A549 (cell line): ENCODE results near the gene LDB1. TPM values are rescaled to one million over a fixed set of nuclear protein-coding genes. Genes with fewer than 3 reads are reported as not detected.
A peak's percentile ranks its signal among the peaks of the same experiment; 100 is the strongest.

ENCODE experiments used
- ATAC-seq, 2 experiments: fragments of 200-7000 bp in 1 of 2; fragments of >200 bp in 1 of 2; cut with Nextera tagmentation in 1 of 2; cut with Tn5 transposase in 1 of 2; 3 replicates each; pipeline versions ENCODE4 v1.8.0 to v1.9.1; 2018 to 2020; ENCODE audit warnings: mild to moderate bottlenecking in 1 of 2, moderate library complexity in 1 of 2
- CTCF ChIA-PET: fragments of 300-600 bp; sonication (Branson Sonifier 250); formaldehyde crosslinking; extraction: SDS; loops from one replicate; lab custom pipeline; 2021; ENCODE audit warnings: antibody characterized with exemption, inconsistent platforms; lab: Yijun Ruan, JAX
- POLR2A ChIA-PET: fragments of 350-600 bp; formaldehyde crosslinking; extraction: SDS; loops from one replicate; lab custom pipeline; 2021; ENCODE audit warnings: antibody characterized with exemption, inconsistent platforms; lab: Yijun Ruan, JAX
- DNase-seq, 2 experiments: peaks; one replicate each; pipeline versions ENCODE4 v3.0.0 to v3.0.0-alpha.2; 2011 to 2016; ENCODE audit warnings: low read depth in 1 of 2, low spot score in 1 of 2
- FAIRE-seq: peaks from 2 replicates; lab custom pipeline; 2011; peaks lifted over from hg19 to GRCh38; lab: Jason Lieb, UNC
- H3K27ac ChIP-seq, 2 experiments: fragments of >200 bp; sonication (Bioruptor Twin); formaldehyde crosslinking; 3 replicates each; pipeline ENCODE4 v1.5.1; 2016 to 2017
- H3K4me1 ChIP-seq: fragments of >200 bp; sonication (Bioruptor Twin); formaldehyde crosslinking; 3 replicates; pipeline ENCODE4 v1.6.1; 2016
- H3K4me2 ChIP-seq: fragments of >200 bp; sonication (Bioruptor Twin); formaldehyde crosslinking; 3 replicates; pipeline ENCODE4 v1.6.1; 2016
- H3K4me3 ChIP-seq: fragments of >200 bp; sonication (Bioruptor Twin); formaldehyde crosslinking; 3 replicates; pipeline ENCODE4 v1.5.1; 2016
- H3K9me3 ChIP-seq: fragments of >200 bp; sonication (Bioruptor Twin); formaldehyde crosslinking; 3 replicates; pipeline ENCODE4 v1.6.1; 2016
- BCL3 ChIP-seq: fragments of >200 bp; sonication (Bioruptor Twin); formaldehyde crosslinking; IDR thresholded peaks from 3 replicates; pipeline ENCODE4 v1.6.1; 2016
- CTCF ChIP-seq: fragments of >200 bp; sonication (Bioruptor Twin); formaldehyde crosslinking; IDR thresholded peaks from 3 replicates; pipeline ENCODE4 v1.5.1; 2016
- E2F6 ChIP-seq: IDR thresholded peaks from 2 replicates; pipeline ENCODE4 v1.6.1; 2012; ENCODE audit warnings: low read depth, borderline replicate concordance
- FOXS1 ChIP-seq: fragments of 250-450 bp; sonication (Bioruptor Pico); IDR thresholded peaks from 2 replicates; pipeline ENCODE4 v1.5.0; 2020; ENCODE audit warnings: mild to moderate bottlenecking, moderate library complexity
- MAFK ChIP-seq: fragments of 450-650 bp; IDR thresholded peaks from 2 replicates; pipeline ENCODE4 v1.6.1; 2014; ENCODE audit not compliant: partially characterized antibody
- MAX ChIP-seq: IDR thresholded peaks from 2 replicates; pipeline ENCODE4 v1.6.1; 2012
- MAZ ChIP-seq: fragments of 150-350 bp; IDR thresholded peaks from 2 replicates; pipeline ENCODE4 v1.6.1; 2014; ENCODE audit warnings: antibody characterized with exemption, low read depth, low read length, borderline replicate concordance
- NFE2L2 ChIP-seq: fragments of 150-350 bp; conservative IDR thresholded peaks from 2 replicates; pipeline ENCODE4 v1.6.1; 2014; ENCODE audit warnings: low read length
- PBX3 ChIP-seq: IDR thresholded peaks from 2 replicates; pipeline ENCODE4 v1.6.1; 2012
- PHF8 ChIP-seq: fragments of 200-600 bp; sonication (generic); IDR thresholded peaks from 2 replicates; pipeline ENCODE4 v1.6.1; 2016; ENCODE audit warnings: low read depth, mild to moderate bottlenecking, antibody characterized with exemption, moderate library complexity, borderline replicate concordance
- POLR2A ChIP-seq: IDR thresholded peaks from 2 replicates; pipeline ENCODE4 v1.6.1; 2012; ENCODE audit warnings: mild to moderate bottlenecking, low read length
- POLR2AphosphoS2 ChIP-seq: conservative IDR thresholded peaks from 2 replicates; pipeline ENCODE4 v1.6.1; 2012; ENCODE audit warnings: low read length, improper control_type of control experiment, inconsistent platforms
- RCOR1 ChIP-seq: fragments of 150-350 bp; IDR thresholded peaks from 2 replicates; pipeline ENCODE4 v1.6.1; 2014; ENCODE audit warnings: antibody characterized with exemption, low read length, low read depth
- REST ChIP-seq: fragments of 200-600 bp; sonication (generic); IDR thresholded peaks from 2 replicates; pipeline ENCODE4 v1.6.1; 2016; ENCODE audit warnings: antibody characterized with exemption, mild to moderate bottlenecking, moderate library complexity
- RFX5 ChIP-seq: fragments of 450-650 bp; IDR thresholded peaks from 2 replicates; pipeline ENCODE4 v1.7.1; 2014; ENCODE audit warnings: antibody characterized with exemption, mild to moderate bottlenecking, moderate library complexity
- RNF2 ChIP-seq: fragments of 200-600 bp; sonication (generic); IDR thresholded peaks from 2 replicates; pipeline ENCODE4 v1.6.1; 2016; ENCODE audit warnings: low read depth, mild to moderate bottlenecking, antibody characterized with exemption, moderate library complexity, borderline replicate concordance
- SMC3 ChIP-seq: fragments of >200 bp; sonication (Bioruptor Twin); formaldehyde crosslinking; IDR thresholded peaks from 3 replicates; pipeline ENCODE4 v1.6.1; 2018; ENCODE audit warnings: inconsistent platforms
- ZSCAN20 ChIP-seq: fragments of 250-450 bp; sonication (Bioruptor Pico); IDR thresholded peaks from 2 replicates; pipeline ENCODE4 v1.8.0; 2022; ENCODE audit warnings: mild to moderate bottlenecking, moderate library complexity
- WGBS: methylation state at CpG from one replicate; pipeline ENCODE4 v1.1.6; 2017; ENCODE audit errors: missing lambda C conversion rate; 5-methylcytosine and 5-hydroxymethylcytosine counted together
- polyA minus RNA-seq: library from RNA; depleted of rRNA, polyadenylated mRNA; stranded (reverse); fragments of >200 nt; gene quantifications from 2 replicates; pipeline ENCODE4 v1.2.3, GENCODE V29; 2011; rRNA and poly(A)+ RNA removed
- polyA plus RNA-seq, 4 experiments: library from polyadenylated mRNA; depleted of rRNA in 3 of 4; stranded (reverse); fragments of >200 nt; fragmentation: RNase III in 1 of 4; extraction: RNeasy Plus Mini Kit Qiagen cat#74134 plus additional on column Dnase treatment in 1 of 4; gene quantifications; 2 replicates in 3 of 4; 3 replicates in 1 of 4; pipeline ENCODE4 v1.2.3, GENCODE V29; 2011 to 2017

The LDB1 gene
- polyA plus RNA-seq (2011; rRNA removed) (47.0 and 47.5 TPM in 2 replicates), polyA plus RNA-seq (2017; fragmentation: RNase III; extraction: RNeasy Plus Mini Kit Qiagen cat#74134 plus additional on column Dnase treatment) (33.3 to 37.3 TPM (median 37.2 TPM) in 3 replicates), polyA minus RNA-seq (63.4 and 69.4 TPM in 2 replicates)
- 47.6 and 55.4 TPM in 2 replicates for polyA plus RNA-seq (2012; cell fraction: cytosol; rRNA removed)
- 145 and 151 TPM in 2 replicates for polyA plus RNA-seq (2012; cell fraction: nucleus; rRNA removed)

- Histone ChIP-seq H3K27ac (peak within 1 kb of the TSS; percentile 85 to 98), H3K4me2 (peak within 1 kb of the TSS; percentile 97), H3K9me3 (no peaks in the 10 kb centered on the region), H3K4me1 (peaks cover 53% of the 10 kb centered on the region), H3K4me3 (peak within 1 kb of the TSS; percentile 97)
- ATAC-seq, result peak; percentile 60 to 77
- FAIRE-seq, result no peak
- WGBS, result 3% methylated on average over 33 of the region's 104 CpGs
- ChIA-PET POLR2A (no interaction called here), CTCF (interaction anchor here (3.9 kb wide), 1 partner anchor 11 kb away, joined by 45 read pairs; the partner anchor contains the start of gene PPRC1)
- TF ChIP-seq REST (no peak), PBX3 (0 out of 2 replicates have a peak, but pooled peaks have one; percentile 42), POLR2AphosphoS2 (no peak), E2F6 (0 out of 2 replicates have a peak, but pooled peaks have one; percentile 64), MAFK (no peak), BCL3 (0 out of 3 replicates have a peak, but pooled peaks have one; percentile 25), CTCF (peak; percentile 4; the same call in 1 of the 3 replicates), POLR2A (peak; percentile 62), PHF8 (peak; percentile 67; the same call in 1 of the 2 replicates), SMC3 (0 out of 3 replicates have a peak, but pooled peaks have one; percentile 11), MAZ (no peak), RCOR1 (no peak), ZSCAN20 (CRISPR knock-in tag) (no peak), FOXS1 (no peak), MAX (peak; percentile 54), NFE2L2 (no peak), RNF2 (no peak), RFX5 (no peak)
- peak; percentile 72 to 81 for DNase-seq
Measured at GRCh38 chr10:102120142-102120990, at the start of gene LDB1. Gene LDB1 (minus strand): TSS chr10:102120368. CDS start chr10:102120110, 258 bp downstream.
